Ishikawa (cell line): Measurements from ENCODE around the gene TIAM1.

ENCODE experiments used
- CEBPB ChIP-seq: IDR thresholded peaks from 2 replicates; pipeline ENCODE4 v1.6.1; 2012
- CREB1 ChIP-seq: IDR thresholded peaks from 2 replicates; pipeline ENCODE4 v1.6.1; 2012; ENCODE audit warnings: low read depth
- EGR1 ChIP-seq: IDR thresholded peaks from 2 replicates; pipeline ENCODE4 v1.6.1; 2012
- EP300 ChIP-seq: IDR thresholded peaks from 2 replicates; pipeline ENCODE4 v1.6.1; 2012; ENCODE audit warnings: borderline replicate concordance
- FOXM1 ChIP-seq: IDR thresholded peaks from 2 replicates; pipeline ENCODE4 v1.6.1; 2012; ENCODE audit warnings: low read depth, borderline replicate concordance
- NFIC ChIP-seq: IDR thresholded peaks from 2 replicates; pipeline ENCODE4 v1.6.1; 2012
- RAD21 ChIP-seq: IDR thresholded peaks from 2 replicates; pipeline ENCODE4 v1.6.1; 2012; ENCODE audit warnings: low read depth
- TAF1 ChIP-seq: IDR thresholded peaks from 2 replicates; pipeline ENCODE4 v1.6.1; 2012; ENCODE audit warnings: low read depth, mild to moderate bottlenecking
- TCF12 ChIP-seq: IDR thresholded peaks from 2 replicates; pipeline ENCODE4 v1.6.1; 2012; ENCODE audit warnings: low read depth
- TEAD4 ChIP-seq: IDR thresholded peaks from 2 replicates; pipeline ENCODE4 v1.6.1; 2012
- USF1 ChIP-seq: IDR thresholded peaks from 2 replicates; pipeline ENCODE4 v1.6.1; 2012
- YY1 ChIP-seq: IDR thresholded peaks from 2 replicates; pipeline ENCODE4 v1.6.1; 2012; ENCODE audit warnings: low read depth
- ZBTB7A ChIP-seq: IDR thresholded peaks from 2 replicates; pipeline ENCODE4 v1.6.1; 2012; ENCODE audit warnings: low read depth
- TF ChIP-seq, protein P1 (sequence below): IDR thresholded peaks from 2 replicates; pipeline ENCODE4 v1.6.1; 2012
- TF ChIP-seq, protein P2 (sequence below): IDR thresholded peaks from 2 replicates; pipeline ENCODE4 v1.6.1; 2012; ENCODE audit warnings: low read depth, mild to moderate bottlenecking

TIAM1 gene

DNA sequence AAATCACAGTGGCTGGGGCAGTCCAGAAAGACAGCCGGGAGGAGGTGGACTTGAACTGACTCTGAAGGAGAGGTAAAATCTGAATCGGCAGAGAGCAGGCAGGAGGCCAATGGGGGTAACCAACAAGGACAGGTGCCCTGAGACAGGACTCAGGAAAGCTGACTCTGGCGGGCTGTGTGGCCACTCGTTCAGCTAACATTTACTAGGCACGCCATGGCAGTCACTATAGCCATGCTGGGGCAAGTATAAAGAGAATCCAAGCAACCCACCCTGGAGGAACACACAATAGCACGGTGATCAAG lies 7.4 kb downstream of the TIAM1 start:
- no peak for TF ChIP-seq ZBTB7A
- no peak for TF ChIP-seq TEAD4
- TF ChIP-seq TAF1 = no peak
- TF ChIP-seq USF1 = no peak
- no peak for TF ChIP-seq TCF12
- TF ChIP-seq NFIC = no peak
- no peak for TF ChIP-seq EP300
- no peak for TF ChIP-seq EGR1
- no peak for TF ChIP-seq CEBPB
- TF ChIP-seq CREB1 = no peak
- TF ChIP-seq YY1 = no peak
- TF ChIP-seq RAD21 = no peak
- TF ChIP-seq, protein P1, sequence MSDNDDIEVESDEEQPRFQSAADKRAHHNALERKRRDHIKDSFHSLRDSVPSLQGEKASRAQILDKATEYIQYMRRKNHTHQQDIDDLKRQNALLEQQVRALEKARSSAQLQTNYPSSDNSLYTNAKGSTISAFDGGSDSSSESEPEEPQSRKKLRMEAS = no peak
- TF ChIP-seq FOXM1 = no peak
- TF ChIP-seq, protein P2, sequence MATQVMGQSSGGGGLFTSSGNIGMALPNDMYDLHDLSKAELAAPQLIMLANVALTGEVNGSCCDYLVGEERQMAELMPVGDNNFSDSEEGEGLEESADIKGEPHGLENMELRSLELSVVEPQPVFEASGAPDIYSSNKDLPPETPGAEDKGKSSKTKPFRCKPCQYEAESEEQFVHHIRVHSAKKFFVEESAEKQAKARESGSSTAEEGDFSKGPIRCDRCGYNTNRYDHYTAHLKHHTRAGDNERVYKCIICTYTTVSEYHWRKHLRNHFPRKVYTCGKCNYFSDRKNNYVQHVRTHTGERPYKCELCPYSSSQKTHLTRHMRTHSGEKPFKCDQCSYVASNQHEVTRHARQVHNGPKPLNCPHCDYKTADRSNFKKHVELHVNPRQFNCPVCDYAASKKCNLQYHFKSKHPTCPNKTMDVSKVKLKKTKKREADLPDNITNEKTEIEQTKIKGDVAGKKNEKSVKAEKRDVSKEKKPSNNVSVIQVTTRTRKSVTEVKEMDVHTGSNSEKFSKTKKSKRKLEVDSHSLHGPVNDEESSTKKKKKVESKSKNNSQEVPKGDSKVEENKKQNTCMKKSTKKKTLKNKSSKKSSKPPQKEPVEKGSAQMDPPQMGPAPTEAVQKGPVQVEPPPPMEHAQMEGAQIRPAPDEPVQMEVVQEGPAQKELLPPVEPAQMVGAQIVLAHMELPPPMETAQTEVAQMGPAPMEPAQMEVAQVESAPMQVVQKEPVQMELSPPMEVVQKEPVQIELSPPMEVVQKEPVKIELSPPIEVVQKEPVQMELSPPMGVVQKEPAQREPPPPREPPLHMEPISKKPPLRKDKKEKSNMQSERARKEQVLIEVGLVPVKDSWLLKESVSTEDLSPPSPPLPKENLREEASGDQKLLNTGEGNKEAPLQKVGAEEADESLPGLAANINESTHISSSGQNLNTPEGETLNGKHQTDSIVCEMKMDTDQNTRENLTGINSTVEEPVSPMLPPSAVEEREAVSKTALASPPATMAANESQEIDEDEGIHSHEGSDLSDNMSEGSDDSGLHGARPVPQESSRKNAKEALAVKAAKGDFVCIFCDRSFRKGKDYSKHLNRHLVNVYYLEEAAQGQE = no peak

- TF ChIP-seq RAD21 (no peak), NFIC (no peak), EGR1 (no peak), TCF12 (no peak), FOXM1 (no peak), CREB1 (no peak), TEAD4 (no peak), ZBTB7A (no peak), EP300 (no peak), YY1 (no peak), USF1 (no peak), TAF1 (no peak), CEBPB (no peak)
- TF ChIP-seq, protein P2 = no peak
- TF ChIP-seq, protein P1 = no peak
Observed at GRCh38 chr21:31335957-31336738, 7.9 kb downstream of the TIAM1 start.

GRCh38 chr21:31334648-31335121 lies 9.4 kb downstream of the TIAM1 start:
- TF ChIP-seq CEBPB (no peak), EGR1 (no peak), TEAD4 (no peak), TCF12 (no peak), NFIC (no peak), CREB1 (no peak), FOXM1 (no peak), TAF1 (no peak), USF1 (no peak), ZBTB7A (no peak), EP300 (no peak), RAD21 (no peak)
- TF ChIP-seq, protein P1 = no peak
- TF ChIP-seq, protein P2 = no peak

- TF ChIP-seq CREB1 = no peak
- TF ChIP-seq EP300 = no peak
- TF ChIP-seq NFIC = no peak
- TF ChIP-seq TAF1 = no peak
Observed at GRCh38 chr21:31332525-31332924, 11.5 kb downstream of the TIAM1 start.
